ENCODE measurements around the gene ARMC3.
A peak's percentile ranks its signal among the peaks of the same experiment; 100 is the strongest.
"Not testable (repeated sequence)": the region's sequence is repeated elsewhere in the genome, so short reads cannot be mapped to it uniquely, and the experiment has no call there.

ARMC3 gene

DNA sequence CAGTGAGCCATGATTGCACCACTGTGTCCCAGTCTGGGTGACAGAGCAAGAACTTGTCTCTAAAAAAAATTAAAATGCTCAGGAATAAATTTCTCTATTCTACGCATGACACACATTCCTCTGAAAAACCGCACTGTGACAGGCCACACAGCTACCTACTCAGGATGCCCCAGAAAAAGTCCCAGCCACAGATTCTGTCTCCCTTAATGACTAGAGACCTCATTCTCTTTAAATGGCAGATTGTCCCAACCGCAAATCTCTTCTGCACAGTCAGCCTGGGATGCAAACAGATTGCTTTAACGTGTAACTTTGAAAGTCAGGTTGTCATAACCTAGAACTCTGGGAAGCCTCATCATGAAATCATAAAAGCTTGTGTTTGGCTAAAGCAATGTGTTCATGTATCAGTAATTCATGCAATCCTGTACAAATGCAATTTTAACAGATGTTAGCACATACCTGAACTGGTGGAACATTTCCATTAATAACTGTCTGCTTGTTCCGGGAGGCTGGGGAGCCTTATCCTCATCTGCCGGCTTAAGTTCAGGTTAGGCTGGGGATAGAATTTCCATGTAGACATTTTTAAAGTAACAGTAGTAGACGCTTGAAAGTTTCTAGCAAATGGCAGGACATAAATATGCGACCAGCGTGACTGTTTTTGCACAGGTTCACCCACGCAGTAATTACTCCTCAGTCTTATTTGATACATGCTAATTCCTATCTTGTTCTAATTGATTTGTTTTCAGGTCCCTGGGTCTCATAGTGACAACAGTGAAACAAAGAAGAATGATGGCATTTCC lies 141.4 kb downstream of the ARMC3 start:
- TF ChIP-seq, protein P1, sequence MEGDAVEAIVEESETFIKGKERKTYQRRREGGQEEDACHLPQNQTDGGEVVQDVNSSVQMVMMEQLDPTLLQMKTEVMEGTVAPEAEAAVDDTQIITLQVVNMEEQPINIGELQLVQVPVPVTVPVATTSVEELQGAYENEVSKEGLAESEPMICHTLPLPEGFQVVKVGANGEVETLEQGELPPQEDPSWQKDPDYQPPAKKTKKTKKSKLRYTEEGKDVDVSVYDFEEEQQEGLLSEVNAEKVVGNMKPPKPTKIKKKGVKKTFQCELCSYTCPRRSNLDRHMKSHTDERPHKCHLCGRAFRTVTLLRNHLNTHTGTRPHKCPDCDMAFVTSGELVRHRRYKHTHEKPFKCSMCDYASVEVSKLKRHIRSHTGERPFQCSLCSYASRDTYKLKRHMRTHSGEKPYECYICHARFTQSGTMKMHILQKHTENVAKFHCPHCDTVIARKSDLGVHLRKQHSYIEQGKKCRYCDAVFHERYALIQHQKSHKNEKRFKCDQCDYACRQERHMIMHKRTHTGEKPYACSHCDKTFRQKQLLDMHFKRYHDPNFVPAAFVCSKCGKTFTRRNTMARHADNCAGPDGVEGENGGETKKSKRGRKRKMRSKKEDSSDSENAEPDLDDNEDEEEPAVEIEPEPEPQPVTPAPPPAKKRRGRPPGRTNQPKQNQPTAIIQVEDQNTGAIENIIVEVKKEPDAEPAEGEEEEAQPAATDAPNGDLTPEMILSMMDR (IDR thresholded peaks at IDR 0.05; ENCODE audit: insufficient read depth, low read depth, low read length, missing control alignments): no peak

GRCh38 chr10:23070092-23070912 lies 142.4 kb downstream of the ARMC3 start:
- not testable (repeated sequence) for DNase-seq (ENCODE audit: low read depth); H3K4me3 ChIP-seq (ENCODE audit: low read length)

More for the DNA sequence above, 141.4 kb downstream of the ARMC3 start:
- no peak for DNase-seq (ENCODE audit: low read depth)
- H3K4me3 ChIP-seq (ENCODE audit: low read length): no peak overlapping the region

GRCh38 chr10:23070913-23071218 lies 143.0 kb downstream of the ARMC3 start:
- DNase-seq (ENCODE audit: low read depth): no peak
- no peak overlapping the region for H3K4me3 ChIP-seq (ENCODE audit: low read length)
- TF ChIP-seq, protein P1 (IDR thresholded peaks at IDR 0.05; ENCODE audit: insufficient read depth, low read depth, low read length, missing control alignments): no peak

- H3K4me3 ChIP-seq (ENCODE audit: low read length); DNase-seq (ENCODE audit: low read depth): not testable (repeated sequence)
Observed at GRCh38 chr10:23072593-23072992, 144.7 kb downstream of the ARMC3 start.

DNA sequence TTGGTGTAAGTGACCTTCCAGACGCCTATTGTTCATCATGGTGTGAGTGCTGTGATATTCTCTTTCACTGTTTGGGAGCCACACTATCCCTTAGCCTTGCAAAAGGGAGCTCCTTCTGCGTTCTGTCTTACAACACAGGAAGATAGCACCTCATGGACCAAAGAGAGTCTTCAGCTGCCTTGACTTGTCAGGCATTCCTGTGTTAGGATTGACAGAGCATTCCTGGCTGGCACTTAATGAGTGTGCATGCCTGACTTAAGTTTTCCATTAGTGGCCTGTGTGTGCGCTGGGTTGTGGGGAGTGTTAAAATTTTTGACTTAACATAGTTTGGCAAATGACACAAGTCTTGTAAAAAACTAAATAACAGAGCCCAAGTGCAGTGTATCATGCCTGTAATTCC lies 145.7 kb downstream of the ARMC3 start:
- peak; percentile 57 for DNase-seq (ENCODE audit: low read depth)
- no peak overlapping the region for H3K4me3 ChIP-seq (ENCODE audit: low read length)
- TF ChIP-seq, protein P1 (IDR thresholded peaks at IDR 0.05; ENCODE audit: insufficient read depth, low read depth, low read length, missing control alignments): no peak

GRCh38 chr10:23075672-23076071 lies 147.8 kb downstream of the ARMC3 start:
- H3K4me3 ChIP-seq (ENCODE audit: low read length): no peak overlapping the region
- TF ChIP-seq, protein P1 (IDR thresholded peaks at IDR 0.05; ENCODE audit: insufficient read depth, low read depth, low read length, missing control alignments): no peak
- no peak for DNase-seq (ENCODE audit: low read depth)

GRCh38 chr10:23078114-23078513 lies 150.3 kb downstream of the ARMC3 start:
- TF ChIP-seq, protein P1 (IDR thresholded peaks at IDR 0.05; ENCODE audit: insufficient read depth, low read depth, low read length, missing control alignments): no peak
- no peak overlapping the region for H3K4me3 ChIP-seq (ENCODE audit: low read length)
- no peak for DNase-seq (ENCODE audit: low read depth)

DNA sequence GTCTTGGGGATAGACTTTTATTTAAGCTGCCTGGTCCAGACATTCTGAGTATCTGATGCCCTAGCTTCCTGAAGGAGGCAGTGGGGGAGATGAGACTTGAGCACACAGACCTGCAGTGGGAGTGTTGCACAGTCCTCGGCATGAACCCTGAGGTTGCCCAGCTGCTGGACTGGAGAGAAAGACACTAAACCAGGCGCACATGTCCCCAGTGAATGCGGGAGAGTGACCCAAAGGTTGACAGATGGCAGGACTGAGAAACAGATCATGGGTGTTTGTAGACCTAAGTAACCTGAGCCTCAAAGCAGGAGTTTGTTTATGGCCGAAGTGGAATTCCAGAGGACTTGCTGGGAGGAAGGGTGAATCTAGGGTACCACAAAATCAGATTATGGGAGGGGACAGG lies 151.8 kb downstream of the ARMC3 start:
- no peak for DNase-seq (ENCODE audit: low read depth)
- H3K4me3 ChIP-seq (ENCODE audit: low read length): no peak overlapping the region
- TF ChIP-seq, protein P1 (IDR thresholded peaks at IDR 0.05; ENCODE audit: insufficient read depth, low read depth, low read length, missing control alignments): no peak
